H1 (cell line): ENCODE data around the gene GRIA1. TPM values are rescaled to one million over a fixed set of nuclear protein-coding genes. Genes with fewer than 3 reads are reported as not detected.

Source experiments
- CTCF ChIA-PET: fragments of 300-600 bp; sonication (Branson Sonifier 250); formaldehyde crosslinking; loops from one replicate; lab custom pipeline; 2021; ENCODE audit not compliant: partially characterized antibody; lab: Charles Lee
- POLR2A ChIA-PET: fragments of 300-600 bp; sonication (Branson Sonifier 250); formaldehyde crosslinking; loops from one replicate; lab custom pipeline; 2021; ENCODE audit warnings: inconsistent platforms; ENCODE audit not compliant: partially characterized antibody; lab: Charles Lee
- DNase-seq, 2 experiments: peaks; one replicate each; pipeline versions ENCODE4 v3.0.0 to v3.0.0-alpha.2; 2010 to 2022; ENCODE audit warnings: low spot score in 2 of 2, low read depth in 1 of 2, mixed read lengths in 1 of 2
- FAIRE-seq: peaks from 2 replicates; lab custom pipeline; 2011; peaks lifted over from hg19 to GRCh38; lab: Jason Lieb, UNC
- H2AFZ ChIP-seq: 2 replicates; pipeline ENCODE4 v1.8.1; 2012; ENCODE audit warnings: low read length, inconsistent platforms
- H2AK5ac ChIP-seq: 2 replicates; pipeline ENCODE4 v1.6.1; 2013; ENCODE audit warnings: low read depth, low read length
- H2BK120ac ChIP-seq: replicated peaks from 2 replicates; pipeline ENCODE3; 2013; ENCODE audit warnings: low read depth, low read length, inconsistent platforms
- H2BK12ac ChIP-seq: 2 replicates; pipeline ENCODE4 v1.6.1; 2013; ENCODE audit warnings: low read depth, low read length
- H2BK15ac ChIP-seq: 2 replicates; pipeline ENCODE4 v1.6.1; 2013; ENCODE audit warnings: low read length
- H2BK20ac ChIP-seq: 2 replicates; pipeline ENCODE4 v1.6.1; 2013; ENCODE audit warnings: low read length
- H2BK5ac ChIP-seq: 2 replicates; pipeline ENCODE4 v1.6.1; 2013; ENCODE audit warnings: low read depth, low read length
- H3K14ac ChIP-seq: 2 replicates; pipeline ENCODE4 v1.6.1; 2013; ENCODE audit warnings: inconsistent platforms; ENCODE audit not compliant: insufficient read length
- H3K18ac ChIP-seq: 2 replicates; pipeline ENCODE4 v1.6.1; 2013; ENCODE audit warnings: low read length; ENCODE audit errors: extremely low read depth
- H3K23ac ChIP-seq: 2 replicates; pipeline ENCODE4 v1.6.1; 2013; ENCODE audit warnings: inconsistent platforms; ENCODE audit not compliant: insufficient read length
- H3K23me2 ChIP-seq: 2 replicates; pipeline ENCODE4 v1.6.1; 2013; ENCODE audit warnings: low read depth, low read length
- H3K27ac ChIP-seq: 2 replicates; pipeline ENCODE4 v1.6.1; 2011; ENCODE audit warnings: low read depth, low read length, inconsistent platforms
- H3K27me3 ChIP-seq, 4 experiments: replicated peaks in 1 of 4; 1 replicate in 1 of 4; 2 replicates in 3 of 4; pipeline versions ENCODE4 v1.6.1 to v1.8.1; 2011 to 2013; ENCODE audit warnings: low read length in 3 of 4, mild to moderate bottlenecking in 3 of 4, inconsistent platforms in 2 of 4, mixed read lengths in 2 of 4, moderate library complexity in 1 of 4; ENCODE audit not compliant: control insufficient read depth in 3 of 4, insufficient read depth in 3 of 4; ENCODE audit errors: extremely low read depth in 1 of 4
- H3K36me3 ChIP-seq, 4 experiments: 2 replicates each; pipeline versions ENCODE4 v1.6.1 to v1.8.1; 2011 to 2013; ENCODE audit warnings: mild to moderate bottlenecking in 4 of 4, low read length in 3 of 4, moderate library complexity in 2 of 4, control low read depth in 1 of 4, inconsistent platforms in 1 of 4; ENCODE audit not compliant: insufficient read depth in 4 of 4, control insufficient read depth in 2 of 4
- H3K4ac ChIP-seq: replicated peaks from 2 replicates; pipeline ENCODE3; 2013; ENCODE audit warnings: low read length, low read depth, mixed read lengths, inconsistent platforms; ENCODE audit not compliant: insufficient read length
- H3K4me1 ChIP-seq, 4 experiments: replicated peaks in 1 of 4; 1 replicate in 1 of 4; 2 replicates in 3 of 4; pipeline versions ENCODE4 v1.6.1 to v1.8.1; 2011 to 2013; ENCODE audit warnings: low read length in 3 of 4, inconsistent platforms in 2 of 4, mixed read lengths in 1 of 4; ENCODE audit not compliant: insufficient read depth in 4 of 4, control insufficient read depth in 3 of 4
- H3K4me2 ChIP-seq, 2 experiments: 2 replicates each; pipeline versions ENCODE4 v1.6.1 to v1.8.1; 2011 to 2013; ENCODE audit warnings: low read depth in 2 of 2, low read length in 2 of 2, control low read depth in 1 of 2, inconsistent platforms in 1 of 2, mild to moderate bottlenecking in 1 of 2; ENCODE audit not compliant: insufficient read depth in 1 of 2
- H3K4me3 ChIP-seq, 4 experiments: fragments of 200-600, 300-600 bp in 1 of 4; sonication (generic), shearing (Covaris generic), sonication (Bioruptor Twin) in 1 of 4; 2 replicates each; pipeline versions ENCODE4 v1.5.1 to v1.8.1; 2011 to 2016; ENCODE audit warnings: low read length in 4 of 4, low read depth in 3 of 4, control low read depth in 2 of 4, inconsistent platforms in 2 of 4, mild to moderate bottlenecking in 2 of 4, mixed read lengths in 1 of 4, moderate library complexity in 1 of 4; ENCODE audit not compliant: insufficient read depth in 2 of 4; ENCODE audit errors: extremely low read depth in 1 of 4
- H3K56ac ChIP-seq: replicated peaks from 2 replicates; pipeline ENCODE3; 2013; ENCODE audit warnings: low read depth, mild to moderate bottlenecking, mixed read lengths, low read length, inconsistent platforms; ENCODE audit not compliant: insufficient read length
- H3K79me1 ChIP-seq: 2 replicates; pipeline ENCODE4 v1.6.1; 2013; ENCODE audit warnings: low read depth, low read length, control low read depth
- H3K79me2 ChIP-seq, 2 experiments: 2 replicates each; pipeline versions ENCODE4 v1.6.1 to v1.8.1; 2012 to 2013; ENCODE audit warnings: low read length in 2 of 2, mild to moderate bottlenecking in 2 of 2, inconsistent platforms in 1 of 2; ENCODE audit not compliant: insufficient read depth in 2 of 2, control insufficient read depth in 1 of 2
- H3K9ac ChIP-seq, 4 experiments: replicated peaks in 1 of 4; 1 replicate in 1 of 4; 2 replicates in 3 of 4; pipeline versions ENCODE4 v1.6.1 to v1.8.1; 2011 to 2013; ENCODE audit warnings: low read depth in 3 of 4, low read length in 3 of 4, control low read depth in 2 of 4, mild to moderate bottlenecking in 2 of 4, moderate library complexity in 2 of 4, inconsistent platforms in 1 of 4; ENCODE audit errors: extremely low read depth in 1 of 4
- H3K9me3 ChIP-seq, 2 experiments: 2 replicates each; pipeline versions ENCODE4 v1.6.1 to v1.8.1; 2012 to 2013; ENCODE audit warnings: mild to moderate bottlenecking in 2 of 2, moderate library complexity in 2 of 2, control low read depth in 1 of 2, inconsistent platforms in 1 of 2, low read depth in 1 of 2, low read length in 1 of 2, mixed read lengths in 1 of 2; ENCODE audit not compliant: insufficient read depth in 2 of 2
- H4K20me1 ChIP-seq, 2 experiments: replicated peaks in 1 of 2; 2 replicates each; pipeline versions ENCODE3 to v1.8.1; 2011 to 2013; ENCODE audit warnings: inconsistent platforms in 2 of 2, low read length in 2 of 2, mild to moderate bottlenecking in 1 of 2; ENCODE audit not compliant: insufficient read depth in 2 of 2, control insufficient read depth in 1 of 2
- H4K5ac ChIP-seq: 2 replicates; pipeline ENCODE4 v1.6.1; 2013; ENCODE audit warnings: low read length, low read depth, mixed read lengths, inconsistent platforms; ENCODE audit not compliant: insufficient read length
- H4K8ac ChIP-seq: 2 replicates; pipeline ENCODE4 v1.8.0; 2013; ENCODE audit warnings: mild to moderate bottlenecking, moderate library complexity, low read length, inconsistent platforms; ENCODE audit not compliant: insufficient read depth; ENCODE audit errors: extremely low read depth
- H4K91ac ChIP-seq: replicated peaks from 2 replicates; pipeline ENCODE3; 2013; ENCODE audit warnings: low read length, mixed read lengths, inconsistent platforms; ENCODE audit not compliant: insufficient read length
- KDM4A ChIP-seq: IDR thresholded peaks from one replicate; pipeline ENCODE4 v1.7.1; 2012; ENCODE audit warnings: low read depth, mild to moderate bottlenecking, moderate library complexity, low read length, inconsistent platforms; ENCODE audit not compliant: severe bottlenecking
- NRF1 ChIP-seq: IDR thresholded peaks from 2 replicates; pipeline ENCODE4 v1.6.1; 2011; ENCODE audit warnings: mild to moderate bottlenecking, low read depth, low read length, improper control_type of control experiment
- SIN3A ChIP-seq, 2 experiments: IDR thresholded peaks in 1 of 2; conservative IDR thresholded peaks in 1 of 2; 2 replicates each; pipeline ENCODE4 v1.6.1; 2011 to 2012; ENCODE audit warnings: low read length in 2 of 2, improper control_type of control experiment in 1 of 2, low read depth in 1 of 2, mild to moderate bottlenecking in 1 of 2
- SIRT6 ChIP-seq: IDR thresholded peaks from one replicate; pipeline ENCODE4 v1.7.1; 2012; ENCODE audit warnings: low read length, inconsistent platforms
- WGBS, 2 experiments: shearing (Covaris generic) in 1 of 2; methylation state at CpG; one replicate each; pipeline versions ENCODE4 v1.1.6 to v1.1.7; 2013 to 2015; ENCODE audit warnings: low lambda C conversion rate in 2 of 2, mixed read lengths in 2 of 2, inconsistent platforms in 1 of 2, low coverage in 1 of 2, missing lambda C conversion rate in 1 of 2; ENCODE audit not compliant: insufficient replicate concordance in 2 of 2, insufficient coverage in 1 of 2, insufficient read length in 1 of 2; ENCODE audit errors: extremely low coverage in 1 of 2, missing lambda C conversion rate in 1 of 2; 5-methylcytosine and 5-hydroxymethylcytosine counted together
- polyA plus RNA-seq, 7 experiments: library from polyadenylated mRNA; depleted of rRNA in 3 of 7; stranded (reverse) in 5 of 7; unstranded in 2 of 7; fragments of >200 nt in 5 of 7; fragments of 200-250 nt in 2 of 7; gene quantifications; 1 replicate in 5 of 7; 2 replicates in 1 of 7; 4 replicates in 1 of 7; pipeline versions ENCODE4 v1.2.1 to v1.2.3, GENCODE V29; 2011 to 2013; ENCODE audit warnings: missing spikeins in 2 of 7, mixed read lengths in 2 of 7
- total RNA-seq: library from RNA; stranded (reverse); fragmentation: NEBNext Ultra II Directional; extraction: Animal tissue kit (Norgen Biotek cat#: 25700); gene quantifications from 2 replicates; pipeline ENCODE4 v1.2.1, GENCODE V29; 2021
- TF ChIP-seq, protein P1 (sequence below): IDR thresholded peaks from 2 replicates; pipeline ENCODE4 v1.6.1; 2012; ENCODE audit warnings: low read length, inconsistent platforms

GRIA1 gene
- total and polyA plus RNA-seq, 2 of the 8 experiments (the other 6 are each of a cell fraction or from before 2014, with no cell fraction given), result 0.97 to 2.5 TPM

DNA sequence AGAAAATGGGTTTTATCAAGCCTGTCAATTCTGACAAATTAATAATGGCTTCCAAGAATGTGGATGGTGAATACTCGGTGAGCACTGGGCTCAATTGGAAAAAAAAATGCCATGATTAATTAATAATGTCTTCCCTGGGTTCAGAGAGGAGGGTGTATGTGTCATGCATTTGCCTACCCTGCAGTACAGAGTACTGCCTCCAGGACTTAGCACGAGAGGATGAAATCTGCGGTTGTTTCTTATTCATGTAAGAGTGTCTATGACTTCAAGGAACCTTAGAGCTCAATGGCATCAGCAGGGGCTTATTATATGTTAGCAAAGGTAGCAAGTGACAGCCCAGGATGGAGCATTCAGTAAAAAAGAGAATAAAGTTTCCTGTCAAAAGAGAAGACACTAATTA lies 132.7 kb downstream of the GRIA1 start:
- no peak overlapping the region for H3K9ac ChIP-seq

More for the DNA sequence above, 132.7 kb downstream of the GRIA1 start:
- no peaks in the 10 kb centered on the region for H3K27me3 ChIP-seq
- H2BK12ac ChIP-seq, result no peak overlapping the region
- H3K79me1 ChIP-seq, result no peaks in the 10 kb centered on the region
- no peak for TF ChIP-seq NRF1
- no peak for TF ChIP-seq SIRT6
- TF ChIP-seq, protein P1, sequence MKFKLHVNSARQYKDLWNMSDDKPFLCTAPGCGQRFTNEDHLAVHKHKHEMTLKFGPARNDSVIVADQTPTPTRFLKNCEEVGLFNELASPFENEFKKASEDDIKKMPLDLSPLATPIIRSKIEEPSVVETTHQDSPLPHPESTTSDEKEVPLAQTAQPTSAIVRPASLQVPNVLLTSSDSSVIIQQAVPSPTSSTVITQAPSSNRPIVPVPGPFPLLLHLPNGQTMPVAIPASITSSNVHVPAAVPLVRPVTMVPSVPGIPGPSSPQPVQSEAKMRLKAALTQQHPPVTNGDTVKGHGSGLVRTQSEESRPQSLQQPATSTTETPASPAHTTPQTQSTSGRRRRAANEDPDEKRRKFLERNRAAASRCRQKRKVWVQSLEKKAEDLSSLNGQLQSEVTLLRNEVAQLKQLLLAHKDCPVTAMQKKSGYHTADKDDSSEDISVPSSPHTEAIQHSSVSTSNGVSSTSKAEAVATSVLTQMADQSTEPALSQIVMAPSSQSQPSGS, result no peak
- no peak for TF ChIP-seq SIN3A (conservative IDR thresholded peaks at IDR 0.05 in 1 of 2, IDR thresholded peaks at IDR 0.05 in 1 of 2; ENCODE audit: low read depth in 1 of 2, low read length in 2 of 2)
- no peak for TF ChIP-seq KDM4A
- no peak overlapping the region for H3K23ac ChIP-seq
- no peaks in the 10 kb centered on the region for H3K4me1 ChIP-seq
- H3K4ac ChIP-seq, result no peak overlapping the region
- H3K4me2 ChIP-seq, result no peak overlapping the region
- H4K20me1 ChIP-seq, result no peaks in the 10 kb centered on the region
- H2BK120ac ChIP-seq, result no peak overlapping the region
- no peak overlapping the region for H2BK5ac ChIP-seq
- DNase-seq (no peak), FAIRE-seq (no peak)
- POLR2A ChIA-PET, result no interaction called here
- H3K14ac ChIP-seq, result no peak overlapping the region
- H3K9me3 ChIP-seq, result no peaks in the 10 kb centered on the region
- CTCF ChIA-PET, result interaction anchor here (0.6 to 1.4 kb wide), 5 partner anchors 11 to 1319 kb away, joined by 3 to 6 read pairs (median 3); no protein-coding TSS in a partner anchor
- H4K8ac ChIP-seq, result no peak overlapping the region
- 70% methylated on average over 3 of the region's 3 CpGs; no CpG with 5 or more reads in 1 of the 2 experiments for WGBS, 2 experiments
- no peak overlapping the region for H2BK15ac ChIP-seq
- no peak overlapping the region for H2BK20ac ChIP-seq
- no peak overlapping the region for H2AK5ac ChIP-seq
- no peak overlapping the region for H3K27ac ChIP-seq
- H4K91ac ChIP-seq, result no peak overlapping the region
- no peak overlapping the region for H2AFZ ChIP-seq
- H3K4me3 ChIP-seq, result no peak overlapping the region
- no peak overlapping the region for H3K56ac ChIP-seq
- H3K79me2 ChIP-seq, result no peaks in the 10 kb centered on the region
- H4K5ac ChIP-seq, result no peak overlapping the region
- no peaks in the 10 kb centered on the region for H3K36me3 ChIP-seq
- H3K18ac ChIP-seq, result no peak overlapping the region
- H3K23me2 ChIP-seq, result no peaks in the 10 kb centered on the region
